Heart left ventricle (tissue), 16 donors: Measurements from ENCODE around the gene ATP1A1. TPM values are rescaled to one million over a fixed set of nuclear protein-coding genes. Genes with fewer than 3 reads are reported as not detected.

Experiments used
- ATAC-seq, 4 donors: fragments of 200-7000 bp; cut with Tn5 transposase; one replicate each; pipeline ENCODE4 v1.9.1; 2020 to 2022; ENCODE audit warnings: moderate library complexity in 4 of 4, mild to moderate bottlenecking in 3 of 4, moderate number of reproducible peaks in 1 of 4
- DNase-seq, 5 donors: peaks; one replicate each; pipeline ENCODE4 v3.0.0-alpha.2; 2020
- H3K27ac ChIP-seq, 12 donors: fragments of 200-600 bp; sonication (generic) in 4 of 12; one replicate each; pipeline versions ENCODE4 v1.5.0 to v1.8.0; 2016 to 2022; ENCODE audit warnings: mild to moderate bottlenecking in 2 of 12
- H3K27me3 ChIP-seq, 9 donors: fragments of 200-600 bp; sonication (generic) in 2 of 9; one replicate each; pipeline versions ENCODE4 v1.5.1 to v1.8.0; 2016 to 2022; ENCODE audit warnings: mild to moderate bottlenecking in 3 of 9
- H3K36me3 ChIP-seq, 9 donors: fragments of 200-600 bp; sonication (generic) in 2 of 9; one replicate each; pipeline versions ENCODE4 v1.5.0 to v1.8.0; 2018 to 2022; ENCODE audit warnings: mild to moderate bottlenecking in 2 of 9
- H3K4me1 ChIP-seq, 12 donors: fragments of 200-600 bp; sonication (generic) in 4 of 12; one replicate each; pipeline versions ENCODE4 v1.5.0 to v1.8.0; 2016 to 2022; ENCODE audit warnings: mild to moderate bottlenecking in 3 of 12
- H3K4me3 ChIP-seq, 12 donors: fragments of 200-600 bp; sonication (generic) in 4 of 12; one replicate each; pipeline versions ENCODE4 v1.5.0 to v1.8.0; 2017 to 2022; ENCODE audit warnings: mild to moderate bottlenecking in 9 of 12, moderate library complexity in 4 of 12
- H3K9me3 ChIP-seq, 12 donors: fragments of 200-600 bp; sonication (generic) in 4 of 12; one replicate each; pipeline versions ENCODE4 v1.5.0 to v1.8.0; 2016 to 2022; ENCODE audit warnings: mild to moderate bottlenecking in 1 of 12
- POLR2A ChIP-seq, 2 donors: fragments of 450-650 bp; IDR thresholded peaks; one replicate each; pipeline ENCODE4 v1.6.1; 2017; ENCODE audit warnings: antibody characterized with exemption in 2 of 2, mild to moderate bottlenecking in 2 of 2, moderate library complexity in 2 of 2
- WGBS, 4 donors: extraction: QIAGEN DNeasy Blood & Tissue Kit in 2 of 4; methylation state at CpG; one replicate each; pipeline versions ENCODE4 v1.1.5 to v1.1.7; 2013 to 2018; 5-methylcytosine and 5-hydroxymethylcytosine counted together
- intact Hi-C, 10 donors: fragments of 100-400 bp; cut with DNase I; formaldehyde crosslinking; loops; one replicate each; pipeline versions ENCODE4 v1.11.1 to v1.14.2; 2022
- polyA plus RNA-seq, 2 donors: library from polyadenylated mRNA; stranded (reverse); fragments of 200-250 nt; gene quantifications; one replicate each; pipeline ENCODE4 v1.2.3, GENCODE V29; 2013
- total RNA-seq, 9 donors: library from RNA; depleted of rRNA in 2 of 9; stranded (reverse); fragments of >200 nt in 2 of 9; fragmentation: NEBNext Ultra II Directional in 3 of 9; extraction: Animal tissue kit (Norgen Biotek cat#: 25700) in 3 of 9; gene quantifications; one replicate each; pipeline versions ENCODE4 v1.1.0 to v1.2.4, GENCODE V29; 2016 to 2023
- TF ChIP-seq, protein P1 (sequence below), 12 donors: fragments of 200-600 bp; sonication (generic) in 4 of 12; IDR thresholded peaks; one replicate each; pipeline versions ENCODE4 v1.5.0 to v1.8.0; 2018 to 2022; ENCODE audit warnings: antibody characterized with exemption in 12 of 12, mild to moderate bottlenecking in 5 of 12
- donor health status: ischemic (EF 13 %, LVEDD 7.1; RV severe dilation, severe dysfunction).
- donor health status: healthy with polysubstance abuse.
- donor health status: DM: no; HTN: yes; CAD: no.
- donor health status: DM: no; HTN: no; CAD: no.
- donor health status: ischemic (EF 25% LVEDD 6.9; RV normal size, moderate dysfunction).
- donor health status: ischemic (EF 25% LVEDD 5.7; RV mildly dilated, moderate dysfunction).
- donor health status: healthy.
- donor health status: DM: yes; HTN: yes; CAD: no.
- donor health status: ischemic (EF 35%, LVEDD 5.7; RV mildly dilated, moderate dysfunction).
- donor health status: nonischemic (EF 11% LVEDD 7.7; RV severe dilation, severe dysfunction).
- donor health status: DM: yes; HTN: yes; CAD: no.
- donor health status: PGD.
- donor health status: ischemic (EF 29% LVEDD 5.4; RV normal size, mild dysfunction).
- donor health status: nonischemic (EF 23%, LVEDD 6.1; RV moderate dilation, normal function).

Gene ATP1A1
- total and polyA plus RNA-seq, 11 donors: 115 to 896 (median 241) TPM

DNA sequence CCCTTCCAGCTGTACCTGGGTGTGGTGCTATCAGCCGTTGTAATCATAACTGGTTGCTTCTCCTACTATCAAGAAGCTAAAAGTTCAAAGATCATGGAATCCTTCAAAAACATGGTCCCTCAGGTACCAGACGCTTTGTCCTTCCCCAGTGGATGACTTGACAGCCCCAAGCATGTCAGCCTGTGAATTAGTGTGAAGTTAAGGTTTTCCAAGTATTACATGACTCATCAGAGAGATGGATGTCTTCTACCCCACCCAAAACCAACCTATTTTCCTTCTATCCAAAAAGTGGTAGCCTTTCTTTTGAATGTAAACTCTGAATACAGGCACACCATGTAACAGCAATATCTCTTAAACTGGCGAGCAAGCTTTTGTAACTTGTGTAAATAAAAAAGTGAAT, 15.1 kb downstream of the ATP1A1 start:
- Histone ChIP-seq H3K27me3 (no peaks in the 10 kb centered on the region), H3K9me3 (no peaks in the 10 kb centered on the region), H3K27ac (peak overlapping the region in 1 of 12 donors; percentile 21), H3K36me3 (peaks cover 2 to 95% (median 93%) of the 10 kb centered on the region in 9 donors), H3K4me1 (peaks cover 0 to 56% (median 13%) of the 10 kb centered on the region in 12 donors), H3K4me3 (no peak overlapping the region)
- TF ChIP-seq POLR2A (IDR thresholded peaks at IDR 0.05): no peak
- TF ChIP-seq, protein P1, sequence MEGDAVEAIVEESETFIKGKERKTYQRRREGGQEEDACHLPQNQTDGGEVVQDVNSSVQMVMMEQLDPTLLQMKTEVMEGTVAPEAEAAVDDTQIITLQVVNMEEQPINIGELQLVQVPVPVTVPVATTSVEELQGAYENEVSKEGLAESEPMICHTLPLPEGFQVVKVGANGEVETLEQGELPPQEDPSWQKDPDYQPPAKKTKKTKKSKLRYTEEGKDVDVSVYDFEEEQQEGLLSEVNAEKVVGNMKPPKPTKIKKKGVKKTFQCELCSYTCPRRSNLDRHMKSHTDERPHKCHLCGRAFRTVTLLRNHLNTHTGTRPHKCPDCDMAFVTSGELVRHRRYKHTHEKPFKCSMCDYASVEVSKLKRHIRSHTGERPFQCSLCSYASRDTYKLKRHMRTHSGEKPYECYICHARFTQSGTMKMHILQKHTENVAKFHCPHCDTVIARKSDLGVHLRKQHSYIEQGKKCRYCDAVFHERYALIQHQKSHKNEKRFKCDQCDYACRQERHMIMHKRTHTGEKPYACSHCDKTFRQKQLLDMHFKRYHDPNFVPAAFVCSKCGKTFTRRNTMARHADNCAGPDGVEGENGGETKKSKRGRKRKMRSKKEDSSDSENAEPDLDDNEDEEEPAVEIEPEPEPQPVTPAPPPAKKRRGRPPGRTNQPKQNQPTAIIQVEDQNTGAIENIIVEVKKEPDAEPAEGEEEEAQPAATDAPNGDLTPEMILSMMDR (IDR thresholded peaks at IDR 0.05): no peak
- intact Hi-C loops: no loop called here
- no peak for ATAC-seq
- WGBS, 4 donors: 87 to 95% (median 93%) methylated on average over 3 of the region's 3 CpGs
- DNase-seq: no peak

DNA sequence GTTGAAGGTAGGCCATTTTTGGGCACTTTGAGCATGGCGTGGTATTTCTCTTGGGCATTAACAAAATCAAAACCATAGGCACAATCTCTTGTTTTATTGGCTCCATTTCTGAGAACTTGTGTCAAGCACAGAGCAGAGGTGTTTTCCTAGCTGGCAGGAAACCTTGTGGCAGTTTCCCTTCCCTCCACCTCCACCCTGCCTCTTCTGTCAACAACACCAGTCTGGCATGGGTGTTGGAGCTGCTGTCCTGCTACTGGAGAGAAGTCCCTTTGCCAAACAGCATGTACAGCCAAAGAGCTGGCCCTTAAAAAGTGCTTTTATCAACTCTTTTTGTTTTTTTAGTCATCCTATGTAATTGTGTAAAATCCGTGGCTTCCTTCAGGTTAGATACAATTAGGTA, 16.0 kb downstream of the ATP1A1 start:
- WGBS, 4 donors: 61 to 73% (median 66%) methylated on average over 2 of the region's 2 CpGs
- Histone ChIP-seq H3K4me1 (peaks cover 0 to 47% (median 6%) of the 10 kb centered on the region in 12 donors), H3K27me3 (no peaks in the 10 kb centered on the region), H3K27ac (peak overlapping the region in 3 of 12 donors; percentile 5 to 21 (median 9)), H3K9me3 (no peaks in the 10 kb centered on the region), H3K4me3 (no peak overlapping the region), H3K36me3 (peaks cover 2 to 100% (median 100%) of the 10 kb centered on the region in 9 donors)
- DNase-seq (peak in 1 of 5 donors; percentile 39), ATAC-seq (peak in 3 of 4 donors; percentile 54 to 65 (median 63))
- no peak for TF ChIP-seq POLR2A (IDR thresholded peaks at IDR 0.05)
- TF ChIP-seq, protein P1 (IDR thresholded peaks at IDR 0.05): no peak
- intact Hi-C loops: no loop called here

DNA sequence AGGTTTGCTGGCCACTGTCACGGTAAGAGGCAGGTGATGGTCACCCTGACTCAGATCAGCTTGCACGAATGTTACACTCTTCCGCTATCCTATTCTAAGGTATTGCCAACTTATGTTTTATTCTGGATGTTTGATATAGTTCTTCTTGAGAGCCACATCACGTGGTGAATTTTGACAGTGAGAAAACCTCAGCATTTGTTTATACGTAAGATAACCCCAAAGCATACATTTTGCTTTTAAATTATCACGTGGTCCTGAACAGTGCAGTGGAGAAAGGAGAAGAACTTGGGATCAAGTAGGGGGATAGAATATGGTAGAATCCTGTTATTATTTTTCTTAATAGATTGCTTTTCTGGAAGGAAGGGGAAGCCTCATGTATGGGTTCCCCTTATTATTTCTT, 16.6 kb downstream of the ATP1A1 start:
- ATAC-seq (no peak), DNase-seq (no peak)
- no peak overlapping the region for H3K27ac ChIP-seq
- H3K27me3 ChIP-seq: no peaks in the 10 kb centered on the region
- intact Hi-C loops: no loop called here
- H3K4me1 ChIP-seq: peaks cover 0 to 40% (median 3%) of the 10 kb centered on the region in 12 donors
- H3K4me3 ChIP-seq: no peak overlapping the region
- H3K9me3 ChIP-seq: no peaks in the 10 kb centered on the region
- TF ChIP-seq, protein P1 (IDR thresholded peaks at IDR 0.05): no peak
- TF ChIP-seq POLR2A (IDR thresholded peaks at IDR 0.05): no peak
- WGBS, 4 donors: 88 to 91% (median 90%) methylated on average over 6 of the region's 6 CpGs
- peaks cover 2 to 100% (median 100%) of the 10 kb centered on the region in 9 donors for H3K36me3 ChIP-seq

DNA sequence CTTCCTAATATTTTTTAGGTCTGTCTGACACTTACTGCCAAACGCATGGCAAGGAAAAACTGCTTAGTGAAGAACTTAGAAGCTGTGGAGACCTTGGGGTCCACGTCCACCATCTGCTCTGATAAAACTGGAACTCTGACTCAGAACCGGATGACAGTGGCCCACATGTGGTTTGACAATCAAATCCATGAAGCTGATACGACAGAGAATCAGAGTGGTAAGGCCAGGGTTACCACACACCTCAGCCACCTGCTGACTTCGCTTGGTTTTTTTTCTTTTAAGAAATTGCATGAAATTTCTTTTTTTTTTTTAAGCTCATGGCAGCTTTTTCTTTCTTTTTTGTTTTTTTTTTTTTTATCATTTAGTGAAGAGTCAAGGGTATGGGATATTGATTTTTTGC, 17.2 kb downstream of the ATP1A1 start:
- Histone ChIP-seq H3K9me3 (no peaks in the 10 kb centered on the region), H3K4me3 (no peak overlapping the region), H3K27me3 (no peaks in the 10 kb centered on the region), H3K27ac (no peak overlapping the region), H3K4me1 (peaks cover 0 to 39% (median 3%) of the 10 kb centered on the region in 12 donors), H3K36me3 (peaks cover 0 to 100% (median 100%) of the 10 kb centered on the region in 9 donors)
- DNase-seq: no peak
- TF ChIP-seq POLR2A (IDR thresholded peaks at IDR 0.05): no peak
- TF ChIP-seq, protein P1 (IDR thresholded peaks at IDR 0.05): no peak
- intact Hi-C loops: no loop called here
- no peak for ATAC-seq
- 67 to 74% (median 72%) methylated on average over 5 of the region's 5 CpGs for WGBS, 4 donors
